ENCODE results near the gene TBC1D3B.
"Not testable (repeated sequence)": the region's sequence is repeated elsewhere in the genome, so short reads cannot be mapped to it uniquely, and the experiment has no call there.

The TBC1D3B gene

DNA sequence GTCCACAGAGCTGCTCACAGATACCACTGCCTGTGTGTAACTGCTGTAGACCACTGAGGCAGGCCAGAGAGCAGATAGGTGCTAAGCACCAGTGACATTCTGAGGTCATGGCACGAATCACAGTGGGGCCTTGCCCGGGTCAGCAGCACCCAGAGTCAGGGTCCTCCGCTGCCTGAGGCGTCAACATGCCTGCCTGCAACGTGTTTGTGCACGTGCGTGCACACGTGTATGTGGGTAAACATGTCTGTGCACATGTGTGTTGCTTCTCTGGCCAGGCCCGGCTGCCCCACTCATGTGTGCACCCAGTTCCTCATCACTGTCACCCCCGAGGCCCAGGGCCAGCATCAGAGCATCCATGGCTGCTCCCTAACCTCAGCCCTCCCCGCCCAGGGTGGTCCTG lies at the start of gene TBC1D3B:
TSS of gene TBC1D3B (minus strand) at position 101 of the 400 bp plus-strand sequence. CDS start 1,586 bp downstream, outside the sequence.
- not testable (repeated sequence) for DNase-seq (ENCODE audit: low spot score)

- not testable (repeated sequence) for DNase-seq (ENCODE audit: low spot score)
Measured at GRCh38 chr17:36222967-36223366, 46.5 kb upstream of the TBC1D3B start.

DNA sequence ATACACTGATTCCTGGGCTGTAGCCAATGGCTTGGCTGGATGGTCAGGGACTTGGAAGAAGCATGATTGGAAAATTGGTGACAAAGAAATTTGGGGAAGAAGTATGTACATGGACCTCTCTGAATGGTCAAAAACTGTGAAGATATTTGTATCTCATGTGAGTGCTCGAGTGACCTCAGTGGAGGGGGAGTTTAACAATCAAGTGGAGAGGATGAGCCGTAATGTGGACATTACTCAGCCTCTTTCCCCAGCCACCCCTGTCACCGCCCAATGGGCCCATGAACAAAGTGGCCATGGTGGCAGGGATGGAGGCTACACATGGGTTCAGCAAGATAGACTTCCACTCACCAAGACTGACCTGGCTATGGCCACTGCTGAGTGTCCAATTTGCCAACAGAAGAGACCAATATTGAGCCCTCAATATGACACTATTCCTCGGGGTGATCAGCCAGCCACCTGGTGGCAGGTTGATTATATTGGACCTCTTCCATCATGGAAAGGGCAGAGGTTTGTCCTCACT lies 45.2 kb upstream of the TBC1D3B start:
- DNase-seq (ENCODE audit: low spot score), result peak; percentile 39

- peak; percentile 41 for DNase-seq (ENCODE audit: low spot score)
Measured at GRCh38 chr17:36220737-36221580, 44.5 kb upstream of the TBC1D3B start.

DNA sequence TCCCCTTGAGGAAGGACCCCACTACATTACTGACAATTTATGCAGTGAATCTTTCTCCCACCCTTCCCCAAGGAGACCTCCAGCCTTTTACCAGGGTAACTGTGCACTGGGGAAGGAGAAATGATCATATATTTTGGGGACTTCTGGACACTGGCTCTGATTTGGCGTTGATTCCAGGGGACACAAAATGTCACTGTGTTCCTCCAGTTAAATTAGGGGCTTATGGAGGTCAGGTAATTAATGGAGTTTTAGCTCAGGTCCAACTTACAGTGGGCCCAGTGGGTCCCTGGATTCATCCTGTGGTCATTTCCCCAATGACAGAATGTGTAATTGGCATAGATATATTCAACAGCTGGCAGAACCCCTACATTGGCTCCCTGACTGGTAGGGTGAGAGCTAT lies 43.1 kb upstream of the TBC1D3B start:
- DNase-seq (ENCODE audit: low spot score), result peak; percentile 37

GRCh38 chr17:36215406-36216308 lies 39.2 kb upstream of the TBC1D3B start:
- peak; percentile 39 for DNase-seq (ENCODE audit: low spot score)

DNA sequence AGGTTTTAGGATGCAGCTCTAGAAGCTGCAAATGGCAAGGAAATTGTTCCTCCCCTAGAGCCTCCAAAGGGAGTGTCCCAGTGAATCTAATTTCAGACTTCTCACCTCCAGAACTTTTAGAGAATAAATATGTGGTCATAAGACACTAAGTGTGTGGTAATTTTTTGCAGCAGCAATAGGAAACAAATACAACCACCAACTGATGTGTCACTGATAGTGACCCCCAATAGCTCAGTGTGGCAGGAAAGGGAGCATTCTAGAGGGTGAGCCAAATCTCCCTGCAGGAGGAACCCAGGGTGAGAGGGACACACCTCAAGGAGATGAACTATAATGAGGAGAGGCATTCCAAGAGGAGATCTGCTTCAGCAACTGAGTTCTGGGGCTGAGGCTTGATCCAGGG lies 38.5 kb upstream of the TBC1D3B start:
- DNase-seq (ENCODE audit: low spot score), result peak; percentile 15

- peak; percentile 45 for DNase-seq (ENCODE audit: low spot score)
Measured at GRCh38 chr17:36213695-36214094, 37.3 kb upstream of the TBC1D3B start.

GRCh38 chr17:36212966-36213365 lies 36.5 kb upstream of the TBC1D3B start:
- peak; percentile 18 for DNase-seq (ENCODE audit: low spot score)

DNA sequence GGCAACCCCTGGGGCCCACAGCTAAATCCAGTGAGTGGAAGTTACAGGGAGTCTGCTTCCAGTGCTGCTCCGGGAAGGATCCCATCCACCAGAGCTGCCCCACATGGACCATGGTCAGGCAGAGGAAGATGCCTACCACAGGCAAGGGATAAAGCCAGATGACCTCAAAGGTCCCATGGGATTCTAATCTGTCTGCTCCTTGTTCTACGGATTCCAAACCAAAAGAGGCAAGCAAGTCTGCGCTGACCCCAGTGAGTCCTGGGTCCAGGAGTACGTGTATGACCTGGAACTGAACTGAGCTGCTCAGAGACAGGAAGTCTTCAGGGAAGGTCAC lies 35.8 kb upstream of the TBC1D3B start:
- peak; percentile 45 for DNase-seq (ENCODE audit: low spot score)

DNA sequence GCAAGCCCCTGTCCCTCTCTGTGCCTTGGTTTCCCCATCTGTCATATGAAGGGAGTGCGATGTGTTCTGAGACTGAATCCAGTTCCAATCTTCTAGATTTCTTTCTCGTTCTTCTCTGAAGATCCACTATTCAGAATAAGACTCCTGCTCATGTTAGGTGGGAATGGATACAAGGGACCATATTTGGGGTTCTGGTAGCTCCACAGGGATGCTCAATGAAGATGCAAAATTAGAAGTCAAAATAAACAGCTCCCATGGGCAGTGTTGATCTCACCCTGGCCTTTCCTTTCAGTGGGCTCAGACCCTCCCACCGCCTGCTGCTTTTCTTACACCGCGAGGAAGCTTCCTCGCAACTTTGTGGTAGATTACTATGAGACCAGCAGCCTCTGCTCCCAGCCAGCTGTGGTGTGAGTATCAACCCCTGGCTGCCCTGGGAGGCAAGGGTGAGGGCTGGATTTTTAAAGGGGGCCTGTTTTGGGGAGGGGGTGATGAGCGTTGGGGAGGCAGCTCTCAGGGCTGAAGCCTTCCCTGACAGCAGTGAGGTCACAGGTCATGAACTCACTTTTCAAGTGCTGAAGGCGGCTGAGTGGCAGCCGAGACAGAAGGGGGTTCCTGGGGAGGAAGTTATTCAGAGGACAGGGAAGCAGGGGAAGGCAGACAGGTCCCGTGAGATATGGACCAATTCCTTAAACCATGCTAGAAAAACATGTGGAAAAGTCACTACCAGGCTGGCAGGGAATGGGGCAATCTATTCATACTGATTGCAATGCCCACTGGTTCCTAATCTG lies 35.2 kb upstream of the TBC1D3B start:
- DNase-seq (ENCODE audit: low spot score), result peak; percentile 58

DNA sequence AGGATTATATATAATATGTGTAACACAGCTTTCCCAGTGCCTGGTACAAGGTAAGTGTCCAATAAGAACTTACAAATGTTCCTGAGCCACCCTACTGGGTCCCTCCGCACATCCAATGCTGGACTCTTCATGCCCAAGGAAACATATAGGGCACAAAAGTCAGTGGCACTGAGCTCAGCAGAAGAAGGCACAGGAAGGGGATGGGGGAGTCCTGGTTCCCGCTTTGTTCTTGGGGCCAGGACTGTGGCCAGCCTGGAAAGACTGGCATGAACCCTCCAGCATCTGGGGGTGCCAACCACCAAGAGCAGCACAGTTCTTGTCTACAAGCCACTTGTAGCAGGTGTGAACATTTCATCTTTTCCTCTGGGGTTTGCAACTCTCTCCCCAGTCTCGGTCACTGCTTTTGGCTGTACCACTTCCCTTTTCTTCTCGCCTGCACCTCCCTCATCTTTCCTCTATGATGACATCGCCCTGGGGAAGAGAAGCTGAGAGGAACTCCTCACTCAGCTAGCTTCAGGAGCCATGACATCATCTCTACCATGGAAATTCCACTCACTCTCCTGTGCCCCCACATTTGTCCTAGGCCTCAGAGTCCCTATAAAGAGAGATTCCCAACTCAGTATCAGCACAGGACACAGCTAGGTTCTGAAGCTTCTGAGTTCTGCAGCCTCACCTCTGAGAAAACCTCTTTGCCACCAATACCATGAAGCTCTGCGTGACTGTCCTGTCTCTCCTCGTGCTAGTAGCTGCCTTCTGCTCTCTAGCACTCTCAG lies 34.2 kb upstream of the TBC1D3B start, which contains the start of gene CCL4L2:
TSS of gene CCL4L2 (plus strand) at position 625 of the 773 bp plus-strand sequence.
- peak; percentile 43 for DNase-seq (ENCODE audit: low spot score)

GRCh38 chr17:36209575-36209974 lies 33.1 kb upstream of the TBC1D3B start:
- peak; percentile 27 for DNase-seq (ENCODE audit: low spot score)

DNA sequence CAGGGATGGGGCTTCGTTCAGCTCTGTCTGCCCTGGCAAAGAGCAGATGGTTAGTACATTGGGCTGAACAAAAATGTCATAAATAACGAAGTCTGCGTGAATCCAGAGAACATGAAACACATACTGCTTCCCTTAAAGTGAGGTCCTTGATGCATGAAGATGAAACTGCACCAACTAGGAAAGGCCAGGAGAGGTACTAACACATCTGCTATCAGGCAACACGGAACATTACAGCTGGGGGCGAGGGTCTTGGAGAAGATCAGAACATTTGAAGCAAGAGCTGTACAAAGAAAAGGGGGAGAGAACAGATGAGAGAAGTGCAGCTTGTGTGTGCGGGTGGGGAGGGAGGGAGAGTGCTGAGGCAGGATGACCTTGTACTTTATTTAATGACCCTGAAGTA lies 30.9 kb upstream of the TBC1D3B start:
- peak; percentile 41 for DNase-seq (ENCODE audit: low spot score)

DNA sequence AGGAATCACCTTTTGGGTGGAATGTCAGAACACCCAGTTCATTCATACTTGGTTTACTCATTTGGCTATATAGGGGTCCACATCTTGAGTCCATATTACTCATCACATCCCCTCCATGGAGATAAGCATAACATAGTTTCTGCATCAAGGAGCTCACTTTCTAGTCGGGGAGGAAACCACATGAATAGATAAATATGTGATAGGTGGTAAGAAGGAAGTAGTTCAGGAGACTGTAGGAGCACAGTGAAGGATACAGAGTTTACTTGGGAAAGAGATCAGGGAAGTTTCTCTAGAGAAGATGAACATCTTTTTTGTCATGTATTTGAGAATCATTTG lies 30.0 kb upstream of the TBC1D3B start:
- DNase-seq (ENCODE audit: low spot score), result not testable (repeated sequence)

DNA sequence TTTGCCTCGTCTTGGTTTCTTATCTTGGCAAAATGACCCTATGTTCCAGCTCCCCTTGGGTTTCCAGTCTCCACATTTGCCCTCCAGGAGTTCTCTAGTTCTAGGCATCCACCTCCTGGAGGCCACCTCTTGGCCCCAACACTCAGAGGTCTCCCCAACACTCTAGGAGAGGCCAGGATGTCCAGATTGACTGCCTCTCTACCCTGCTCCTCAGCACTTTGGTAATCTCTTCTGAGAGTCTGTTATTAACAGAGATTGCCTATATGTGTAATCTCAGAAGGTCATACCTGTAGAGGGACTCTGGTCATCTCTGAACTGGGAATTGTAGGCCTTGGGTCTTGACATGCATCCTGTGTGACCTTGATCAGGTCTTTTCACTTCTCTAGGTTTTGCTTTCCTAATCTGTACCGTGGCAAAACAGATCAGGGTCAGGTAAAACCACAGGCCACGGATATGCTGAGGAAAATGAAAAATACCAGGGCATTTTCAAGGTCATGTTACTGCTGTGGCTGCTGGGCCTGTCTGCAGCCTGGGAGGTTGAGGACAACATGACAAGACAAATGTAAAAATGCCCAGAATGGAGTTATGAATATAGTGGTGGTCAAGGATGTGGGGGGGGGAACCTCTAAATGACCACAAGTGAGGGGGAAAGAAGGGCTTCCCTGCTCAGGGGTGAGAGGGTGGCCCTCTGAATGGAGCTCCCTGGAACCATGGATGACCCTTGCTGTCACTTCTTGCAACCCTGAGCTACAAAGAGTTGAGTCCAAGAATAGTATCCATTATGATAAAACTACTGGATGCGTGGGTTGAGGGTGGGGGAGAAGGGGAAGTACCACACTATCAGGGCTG lies 29.4 kb upstream of the TBC1D3B start:
- DNase-seq (ENCODE audit: low spot score), result peak; percentile 27

GRCh38 chr17:36204724-36205500 lies 28.5 kb upstream of the TBC1D3B start:
- no peak for DNase-seq (ENCODE audit: low spot score)

GRCh38 chr17:36203335-36203734 lies 26.9 kb upstream of the TBC1D3B start:
- DNase-seq (ENCODE audit: low spot score), result no peak

DNA sequence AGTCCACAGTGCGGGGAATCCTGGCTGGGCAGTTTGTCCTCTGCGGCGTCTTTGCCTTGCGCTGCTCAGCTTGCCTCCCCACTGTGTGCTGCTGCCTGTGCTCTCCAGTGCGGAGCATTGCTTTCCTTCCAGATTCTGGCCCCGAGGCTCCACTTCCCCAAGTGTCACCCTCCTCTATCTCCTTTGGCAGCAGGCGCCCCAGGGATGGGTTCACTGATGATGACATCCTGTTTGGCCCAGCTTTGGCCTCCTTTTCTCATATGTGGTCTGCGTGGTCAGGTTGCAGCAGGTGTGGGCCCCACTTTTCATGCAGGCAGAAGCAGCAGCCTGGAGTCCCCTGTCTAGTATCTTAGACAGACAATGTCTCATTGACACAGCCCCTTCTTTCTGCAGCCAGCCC lies 25.1 kb upstream of the TBC1D3B start:
- DNase-seq (ENCODE audit: low spot score), result peak; percentile 52
